Measurements from ENCODE around the gene RNF220. TPM values are rescaled to one million over a fixed set of nuclear protein-coding genes. Genes with fewer than 3 reads are reported as not detected.

Gene RNF220
- total RNA-seq, 6 experiments from 2014 or later = 19.2 to 57.9 (median 23.0) TPM

DNA sequence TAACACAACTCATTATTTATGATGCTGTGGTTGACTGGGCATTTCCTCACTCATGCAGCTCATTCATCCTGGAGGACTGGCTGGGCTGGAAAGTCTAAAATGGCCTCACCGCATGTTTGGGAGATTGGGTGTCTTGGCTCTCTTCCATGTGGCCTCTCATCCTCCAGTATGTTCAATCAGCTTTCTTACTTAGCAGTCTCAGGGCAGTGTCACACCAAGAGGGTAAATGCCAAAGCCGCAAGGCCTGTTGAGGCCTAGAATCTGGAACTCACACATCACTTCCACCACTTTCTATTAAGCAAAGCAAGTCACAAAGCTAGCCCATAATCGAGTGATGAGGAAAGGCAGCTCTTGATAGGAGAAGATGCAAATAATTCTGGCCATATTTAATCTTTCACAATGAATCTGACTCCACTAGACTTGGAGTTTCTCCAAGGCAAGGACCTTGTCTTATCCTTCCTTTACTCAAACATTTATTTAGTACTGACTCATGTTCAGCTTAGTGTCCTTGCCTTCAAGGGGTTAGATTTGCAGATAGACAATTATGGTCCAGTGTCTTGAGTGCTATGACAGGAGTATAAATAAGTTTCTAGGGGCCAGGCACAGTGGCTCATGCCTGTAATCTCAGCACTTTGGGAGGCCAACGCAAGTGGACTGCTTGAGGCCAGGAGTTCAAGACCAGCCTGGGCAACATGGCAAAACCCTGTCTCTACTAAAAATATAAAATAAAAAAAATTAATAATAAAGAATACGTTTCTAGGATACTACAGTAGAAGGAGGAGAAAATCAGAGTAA is 224.1 kb downstream of the RNF220 start:
- WGBS (ENCODE audit: insufficient coverage, low coverage, low lambda C conversion rate, missing lambda C conversion rate) = 75% methylated on average over 4 of the region's 5 CpGs
- ATAC-seq (no peak), DNase-seq (no peak)
- H3K4me1 ChIP-seq = peaks cover 0 to 17% (median 4%) of the 10 kb centered on the region in 4 donors
- no peak overlapping the region for H3K4me3 ChIP-seq
- no peaks in the 10 kb centered on the region for H3K9me3 ChIP-seq
- TF ChIP-seq POLR2A (IDR thresholded peaks at IDR 0.05) = no peak
- TF ChIP-seq, protein P1, sequence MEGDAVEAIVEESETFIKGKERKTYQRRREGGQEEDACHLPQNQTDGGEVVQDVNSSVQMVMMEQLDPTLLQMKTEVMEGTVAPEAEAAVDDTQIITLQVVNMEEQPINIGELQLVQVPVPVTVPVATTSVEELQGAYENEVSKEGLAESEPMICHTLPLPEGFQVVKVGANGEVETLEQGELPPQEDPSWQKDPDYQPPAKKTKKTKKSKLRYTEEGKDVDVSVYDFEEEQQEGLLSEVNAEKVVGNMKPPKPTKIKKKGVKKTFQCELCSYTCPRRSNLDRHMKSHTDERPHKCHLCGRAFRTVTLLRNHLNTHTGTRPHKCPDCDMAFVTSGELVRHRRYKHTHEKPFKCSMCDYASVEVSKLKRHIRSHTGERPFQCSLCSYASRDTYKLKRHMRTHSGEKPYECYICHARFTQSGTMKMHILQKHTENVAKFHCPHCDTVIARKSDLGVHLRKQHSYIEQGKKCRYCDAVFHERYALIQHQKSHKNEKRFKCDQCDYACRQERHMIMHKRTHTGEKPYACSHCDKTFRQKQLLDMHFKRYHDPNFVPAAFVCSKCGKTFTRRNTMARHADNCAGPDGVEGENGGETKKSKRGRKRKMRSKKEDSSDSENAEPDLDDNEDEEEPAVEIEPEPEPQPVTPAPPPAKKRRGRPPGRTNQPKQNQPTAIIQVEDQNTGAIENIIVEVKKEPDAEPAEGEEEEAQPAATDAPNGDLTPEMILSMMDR (IDR thresholded peaks at IDR 0.05) = no peak
- no peaks in the 10 kb centered on the region for H3K36me3 ChIP-seq
- intact Hi-C loops (cut with DNase I) = no loop called here
- no peak overlapping the region for H3K27ac ChIP-seq
- no peaks in the 10 kb centered on the region for H3K27me3 ChIP-seq

DNA sequence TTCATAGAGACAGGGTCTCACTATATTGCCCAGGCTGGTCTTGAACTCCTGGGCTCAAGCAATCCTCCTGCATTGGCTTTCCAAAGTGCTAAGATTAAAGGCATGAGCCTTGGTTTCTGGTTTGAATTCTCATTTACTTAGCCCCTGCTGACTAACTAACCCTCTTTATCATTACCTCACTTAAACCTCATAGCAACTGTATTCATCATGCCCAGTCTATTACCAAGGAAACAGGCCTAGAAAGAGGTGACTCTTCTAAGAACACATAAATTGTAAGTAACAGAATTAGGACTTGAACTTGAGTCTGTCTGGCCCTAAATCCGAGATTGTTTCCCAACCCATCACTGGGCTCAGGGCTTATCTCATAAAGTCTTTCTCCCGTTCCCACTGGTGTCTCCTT is 225.1 kb downstream of the RNF220 start:
- Histone ChIP-seq H3K4me1 (peaks cover 0 to 17% (median 4%) of the 10 kb centered on the region in 4 donors), H3K36me3 (peaks cover 0 to 3% (median under 1%) of the 10 kb centered on the region in 4 donors), H3K27me3 (no peaks in the 10 kb centered on the region), H3K4me3 (no peak overlapping the region), H3K27ac (no peak overlapping the region), H3K9me3 (no peaks in the 10 kb centered on the region)
- ATAC-seq = no peak
- intact Hi-C loops (cut with DNase I) = no loop called here
- no peak for TF ChIP-seq POLR2A (IDR thresholded peaks at IDR 0.05)
- TF ChIP-seq, protein P1 (IDR thresholded peaks at IDR 0.05) = no peak
- WGBS (ENCODE audit: insufficient coverage, low coverage, low lambda C conversion rate, missing lambda C conversion rate) = 95% methylated on average over 2 of the region's 2 CpGs
- DNase-seq = no peak

DNA sequence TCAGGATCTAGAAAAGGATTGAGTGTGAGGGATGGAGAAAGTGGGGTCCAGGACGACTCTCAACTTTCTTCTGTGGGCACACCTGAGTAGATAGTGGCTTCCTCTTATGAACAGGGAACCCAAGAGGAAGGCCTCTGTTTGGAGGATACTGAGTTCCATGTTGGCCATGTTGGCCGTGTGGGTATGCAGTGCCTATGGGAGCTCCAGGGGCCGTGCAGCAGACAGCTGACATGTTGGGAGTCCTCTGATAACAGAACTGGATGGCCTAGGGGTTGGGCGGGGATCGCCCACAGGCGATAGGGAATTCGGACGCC is 226.2 kb downstream of the RNF220 start:
- peaks cover 0 to 14% (median 6%) of the 10 kb centered on the region in 4 donors for H3K36me3 ChIP-seq
- DNase-seq (no peak), ATAC-seq (no peak)
- no peaks in the 10 kb centered on the region for H3K9me3 ChIP-seq
- no peaks in the 10 kb centered on the region for H3K27me3 ChIP-seq
- TF ChIP-seq, protein P1 (IDR thresholded peaks at IDR 0.05) = no peak
- TF ChIP-seq POLR2A (IDR thresholded peaks at IDR 0.05) = no peak
- WGBS (ENCODE audit: insufficient coverage, low coverage, low lambda C conversion rate, missing lambda C conversion rate) = 31% methylated on average over 3 of the region's 8 CpGs
- H3K4me3 ChIP-seq = peak overlapping the region; percentile 63 to 78 (median 73)
- intact Hi-C loops (cut with DNase I) = no loop called here
- peaks cover 0 to 17% (median 4%) of the 10 kb centered on the region in 4 donors for H3K4me1 ChIP-seq
- peak overlapping the region; percentile 82 to 90 (median 82) for H3K27ac ChIP-seq

DNA sequence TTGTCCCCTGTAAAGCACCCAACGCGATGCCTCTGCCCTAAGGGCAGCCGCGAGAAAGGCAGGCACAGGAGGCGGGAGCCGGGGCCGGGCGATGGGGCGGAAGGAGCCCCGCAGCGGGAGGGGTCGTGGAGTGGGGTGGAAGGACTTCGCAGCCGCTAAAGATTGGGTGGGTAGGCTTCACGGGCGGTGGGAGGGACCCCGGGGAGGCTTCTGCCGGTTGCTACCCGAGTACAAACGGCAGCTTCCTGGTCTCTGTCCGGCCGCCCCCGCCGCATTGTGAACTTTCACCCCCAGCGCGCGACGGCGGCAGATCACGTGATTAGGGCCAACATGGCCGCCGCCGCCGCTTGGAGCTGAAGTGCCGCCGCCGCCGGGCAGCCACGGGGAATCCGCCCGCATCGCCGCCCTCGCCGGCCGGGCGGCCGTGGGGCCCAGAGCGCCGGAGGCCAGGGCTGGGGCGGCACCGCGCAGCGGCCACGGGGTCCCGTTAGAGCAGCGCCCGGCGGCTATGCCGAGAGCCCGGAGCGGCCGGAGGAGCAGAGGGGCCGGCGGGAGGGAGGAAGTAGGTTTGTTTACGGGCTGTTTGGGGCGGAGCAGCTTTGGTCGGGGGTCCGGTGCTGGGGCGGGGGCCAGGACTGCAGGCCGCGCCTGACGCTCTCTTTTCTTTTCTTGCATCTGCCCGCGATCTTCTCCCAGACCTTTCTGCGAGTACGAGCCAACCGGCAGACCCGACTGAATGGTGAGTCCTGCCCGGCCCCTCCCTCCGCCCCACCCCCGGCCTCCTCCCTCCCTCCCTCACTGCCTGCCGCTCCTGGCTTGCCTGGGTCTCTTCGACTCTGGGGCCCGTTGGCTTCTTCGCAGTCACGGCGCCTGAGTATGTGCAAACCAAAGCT is 226.8 kb downstream of the RNF220 start:
- DNase-seq (peak; percentile 91 to 93 (median 91)), ATAC-seq (peak; percentile 85 to 90 (median 90))
- Histone ChIP-seq H3K27me3 (no peaks in the 10 kb centered on the region), H3K4me3 (peak overlapping the region; percentile 63 to 78 (median 73)), H3K9me3 (no peaks in the 10 kb centered on the region), H3K27ac (peak overlapping the region; percentile 82 to 90 (median 82)), H3K4me1 (peaks cover 0 to 17% (median 4%) of the 10 kb centered on the region in 4 donors), H3K36me3 (peaks cover 0 to 20% (median 8%) of the 10 kb centered on the region in 4 donors)
- peak; percentile 93 for TF ChIP-seq POLR2A (IDR thresholded peaks at IDR 0.05)
- TF ChIP-seq, protein P1 (IDR thresholded peaks at IDR 0.05) = no peak
- intact Hi-C loops (cut with DNase I) = no loop called here
- 0% methylated on average over 10 of the region's 88 CpGs for WGBS (ENCODE audit: insufficient coverage, low coverage, low lambda C conversion rate, missing lambda C conversion rate)
